Neural cell (in vitro differentiated cells): ENCODE data around the gene PROSER2.

Experiments
- CTCF ChIP-seq: fragments of 450-650 bp; IDR thresholded peaks from 2 replicates; pipeline ENCODE4 v1.5.1; 2014; ENCODE audit warnings: antibody characterized with exemption, mild to moderate bottlenecking, moderate library complexity; ENCODE audit not compliant: poor library complexity, severe bottlenecking
- POLR2AphosphoS5 ChIP-seq: IDR thresholded peaks from 2 replicates; pipeline ENCODE4 v1.6.1; 2012
- TAF1 ChIP-seq: IDR thresholded peaks from 2 replicates; pipeline ENCODE4 v1.6.1; 2012; ENCODE audit warnings: low read depth

- TF ChIP-seq POLR2AphosphoS5 = no peak
- TF ChIP-seq CTCF = no peak
- TF ChIP-seq TAF1 = no peak
These were observed 19.3 kb downstream of the PROSER2 start for GRCh38 chr10:11842411-11842810.
